ENCODE results near the gene APC. TPM values are rescaled to one million over a fixed set of nuclear protein-coding genes. Genes with fewer than 3 reads are reported as not detected.
A peak's percentile ranks its signal among the peaks of the same experiment; 100 is the strongest.

The APC gene
- total and polyA plus RNA-seq, 2 of the 13 experiments (the other 11 are each of a cell fraction or from before 2014, with no cell fraction given), result 6.1 to 19.0 TPM

DNA sequence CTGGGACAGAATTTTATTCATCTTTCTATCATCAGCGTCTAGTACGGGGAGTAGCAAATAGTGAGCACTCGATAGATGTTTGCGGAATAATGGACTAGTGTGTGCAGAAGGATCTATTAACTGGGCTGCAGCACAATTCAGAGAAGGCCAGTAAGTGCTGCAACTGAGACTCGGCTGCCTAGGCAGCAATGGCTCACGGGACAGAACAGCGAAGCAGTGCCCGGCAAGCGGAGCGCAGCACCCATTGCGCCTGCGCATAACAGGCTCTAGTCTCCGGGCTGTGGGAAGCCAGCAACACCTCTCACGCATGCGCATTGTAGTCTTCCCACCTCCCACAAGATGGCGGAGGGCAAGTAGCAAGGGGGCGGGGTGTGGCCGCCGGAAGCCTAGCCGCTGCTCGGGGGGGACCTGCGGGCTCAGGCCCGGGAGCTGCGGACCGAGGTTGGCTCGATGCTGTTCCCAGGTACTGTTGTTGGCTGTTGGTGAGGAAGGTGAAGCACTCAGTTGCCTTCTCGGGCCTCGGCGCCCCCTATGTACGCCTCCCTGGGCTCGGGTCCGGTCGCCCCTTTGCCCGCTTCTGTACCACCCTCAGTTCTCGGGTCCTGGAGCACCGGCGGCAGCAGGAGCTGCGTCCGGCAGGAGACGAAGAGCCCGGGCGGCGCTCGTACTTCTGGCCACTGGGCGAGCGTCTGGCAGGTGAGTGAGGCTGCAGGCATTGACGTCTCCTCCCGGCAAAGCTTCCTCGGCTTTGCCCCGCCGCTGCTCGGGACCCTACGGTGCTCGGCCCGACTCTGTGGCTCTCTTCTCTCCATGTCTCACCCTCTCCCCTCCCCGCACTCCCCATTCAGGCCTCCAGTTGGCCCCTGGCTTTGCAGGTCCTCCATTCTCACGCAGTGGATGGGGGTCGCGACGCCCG is 30.2 kb upstream of the APC start (continued):
- TF ChIP-seq PRDM10 (CRISPR knock-in tag; IDR thresholded peaks at IDR 0.05; ENCODE audit: low read depth) (peak; percentile 84), ZNF550 (CRISPR knock-in tag; IDR thresholded peaks at IDR 0.05; ENCODE audit: borderline replicate concordance) (0 out of 2 replicates have a peak, but pooled peaks have one; percentile 32), ZFP62 (CRISPR knock-in tag; IDR thresholded peaks at IDR 0.05) (no peak), ZNF891 (CRISPR knock-in tag; IDR thresholded peaks at IDR 0.05) (0 out of 2 replicates have a peak, but pooled peaks have one; percentile 44), ZNF781 (CRISPR knock-in tag; IDR thresholded peaks at IDR 0.05; ENCODE audit: borderline replicate concordance, not compliant biosample characterization) (peak; percentile 66), KDM1A (CRISPR knock-in tag; IDR thresholded peaks at IDR 0.05) (no peak), GABPA (IDR thresholded peaks at IDR 0.05; ENCODE audit: low read depth, low read length) (peak; percentile 43), GABPA (CRISPR knock-in tag; IDR thresholded peaks at IDR 0.05; ENCODE audit: low read depth) (peak; percentile 81), BRD4 (CRISPR knock-in tag; IDR thresholded peaks at IDR 0.05) (peak; percentile 71; the same call in 1 of the 2 replicates), ZFP82 (CRISPR knock-in tag; IDR thresholded peaks at IDR 0.05; ENCODE audit: borderline replicate concordance) (no peak), SALL1 (CRISPR knock-in tag; IDR thresholded peaks at IDR 0.05) (peak; percentile 88), RAD51 (IDR thresholded peaks at IDR 0.05; ENCODE audit: borderline replicate concordance) (no peak), ZNF430 (CRISPR knock-in tag; IDR thresholded peaks at IDR 0.05) (peak; percentile 55; the same call in 1 of the 2 replicates)
- TF ChIP-seq, protein P1, sequence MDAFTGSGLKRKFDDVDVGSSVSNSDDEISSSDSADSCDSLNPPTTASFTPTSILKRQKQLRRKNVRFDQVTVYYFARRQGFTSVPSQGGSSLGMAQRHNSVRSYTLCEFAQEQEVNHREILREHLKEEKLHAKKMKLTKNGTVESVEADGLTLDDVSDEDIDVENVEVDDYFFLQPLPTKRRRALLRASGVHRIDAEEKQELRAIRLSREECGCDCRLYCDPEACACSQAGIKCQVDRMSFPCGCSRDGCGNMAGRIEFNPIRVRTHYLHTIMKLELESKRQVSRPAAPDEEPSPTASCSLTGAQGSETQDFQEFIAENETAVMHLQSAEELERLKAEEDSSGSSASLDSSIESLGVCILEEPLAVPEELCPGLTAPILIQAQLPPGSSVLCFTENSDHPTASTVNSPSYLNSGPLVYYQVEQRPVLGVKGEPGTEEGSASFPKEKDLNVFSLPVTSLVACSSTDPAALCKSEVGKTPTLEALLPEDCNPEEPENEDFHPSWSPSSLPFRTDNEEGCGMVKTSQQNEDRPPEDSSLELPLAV (CRISPR knock-in tag; conservative IDR thresholded peaks at IDR 0.05; ENCODE audit: low read depth), result no peak
- TF ChIP-seq, protein P2, sequence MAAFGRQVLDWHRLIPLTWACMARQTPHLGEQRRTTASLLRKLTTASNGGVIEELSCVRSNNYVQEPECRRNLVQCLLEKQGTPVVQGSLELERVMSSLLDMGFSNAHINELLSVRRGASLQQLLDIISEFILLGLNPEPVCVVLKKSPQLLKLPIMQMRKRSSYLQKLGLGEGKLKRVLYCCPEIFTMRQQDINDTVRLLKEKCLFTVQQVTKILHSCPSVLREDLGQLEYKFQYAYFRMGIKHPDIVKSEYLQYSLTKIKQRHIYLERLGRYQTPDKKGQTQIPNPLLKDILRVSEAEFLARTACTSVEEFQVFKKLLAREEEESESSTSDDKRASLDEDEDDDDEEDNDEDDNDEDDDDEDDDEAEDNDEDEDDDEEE (CRISPR knock-in tag; IDR thresholded peaks at IDR 0.05), result 0 out of 2 replicates have a peak, but pooled peaks have one; percentile 82
- TF ChIP-seq, protein P3, sequence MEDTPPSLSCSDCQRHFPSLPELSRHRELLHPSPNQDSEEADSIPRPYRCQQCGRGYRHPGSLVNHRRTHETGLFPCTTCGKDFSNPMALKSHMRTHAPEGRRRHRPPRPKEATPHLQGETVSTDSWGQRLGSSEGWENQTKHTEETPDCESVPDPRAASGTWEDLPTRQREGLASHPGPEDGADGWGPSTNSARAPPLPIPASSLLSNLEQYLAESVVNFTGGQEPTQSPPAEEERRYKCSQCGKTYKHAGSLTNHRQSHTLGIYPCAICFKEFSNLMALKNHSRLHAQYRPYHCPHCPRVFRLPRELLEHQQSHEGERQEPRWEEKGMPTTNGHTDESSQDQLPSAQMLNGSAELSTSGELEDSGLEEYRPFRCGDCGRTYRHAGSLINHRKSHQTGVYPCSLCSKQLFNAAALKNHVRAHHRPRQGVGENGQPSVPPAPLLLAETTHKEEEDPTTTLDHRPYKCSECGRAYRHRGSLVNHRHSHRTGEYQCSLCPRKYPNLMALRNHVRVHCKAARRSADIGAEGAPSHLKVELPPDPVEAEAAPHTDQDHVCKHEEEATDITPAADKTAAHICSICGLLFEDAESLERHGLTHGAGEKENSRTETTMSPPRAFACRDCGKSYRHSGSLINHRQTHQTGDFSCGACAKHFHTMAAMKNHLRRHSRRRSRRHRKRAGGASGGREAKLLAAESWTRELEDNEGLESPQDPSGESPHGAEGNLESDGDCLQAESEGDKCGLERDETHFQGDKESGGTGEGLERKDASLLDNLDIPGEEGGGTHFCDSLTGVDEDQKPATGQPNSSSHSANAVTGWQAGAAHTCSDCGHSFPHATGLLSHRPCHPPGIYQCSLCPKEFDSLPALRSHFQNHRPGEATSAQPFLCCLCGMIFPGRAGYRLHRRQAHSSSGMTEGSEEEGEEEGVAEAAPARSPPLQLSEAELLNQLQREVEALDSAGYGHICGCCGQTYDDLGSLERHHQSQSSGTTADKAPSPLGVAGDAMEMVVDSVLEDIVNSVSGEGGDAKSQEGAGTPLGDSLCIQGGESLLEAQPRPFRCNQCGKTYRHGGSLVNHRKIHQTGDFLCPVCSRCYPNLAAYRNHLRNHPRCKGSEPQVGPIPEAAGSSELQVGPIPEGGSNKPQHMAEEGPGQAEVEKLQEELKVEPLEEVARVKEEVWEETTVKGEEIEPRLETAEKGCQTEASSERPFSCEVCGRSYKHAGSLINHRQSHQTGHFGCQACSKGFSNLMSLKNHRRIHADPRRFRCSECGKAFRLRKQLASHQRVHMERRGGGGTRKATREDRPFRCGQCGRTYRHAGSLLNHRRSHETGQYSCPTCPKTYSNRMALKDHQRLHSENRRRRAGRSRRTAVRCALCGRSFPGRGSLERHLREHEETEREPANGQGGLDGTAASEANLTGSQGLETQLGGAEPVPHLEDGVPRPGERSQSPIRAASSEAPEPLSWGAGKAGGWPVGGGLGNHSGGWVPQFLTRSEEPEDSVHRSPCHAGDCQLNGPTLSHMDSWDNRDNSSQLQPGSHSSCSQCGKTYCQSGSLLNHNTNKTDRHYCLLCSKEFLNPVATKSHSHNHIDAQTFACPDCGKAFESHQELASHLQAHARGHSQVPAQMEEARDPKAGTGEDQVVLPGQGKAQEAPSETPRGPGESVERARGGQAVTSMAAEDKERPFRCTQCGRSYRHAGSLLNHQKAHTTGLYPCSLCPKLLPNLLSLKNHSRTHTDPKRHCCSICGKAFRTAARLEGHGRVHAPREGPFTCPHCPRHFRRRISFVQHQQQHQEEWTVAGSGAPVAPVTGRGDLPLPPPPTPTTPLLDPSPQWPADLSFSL (CRISPR knock-in tag; IDR thresholded peaks at IDR 0.05), result no peak
